CD8-positive, alpha-beta memory T cell (primary cell): ENCODE data around the gene ZNF554. TPM values are rescaled to one million over a fixed set of nuclear protein-coding genes. Genes with fewer than 3 reads are reported as not detected.
A peak's percentile ranks its signal among the peaks of the same experiment; 100 is the strongest.
"Not testable (repeated sequence)": the region's sequence is repeated elsewhere in the genome, so short reads cannot be mapped to it uniquely, and the experiment has no call there.

ENCODE experiments used
- CTCF ChIA-PET: fragments of 350-600 bp; sonication (Branson Sonifier 250); formaldehyde crosslinking; loops from one replicate; lab custom pipeline; 2021; ENCODE audit warnings: antibody characterized with exemption; lab: Charles Lee
- POLR2A ChIA-PET: fragments of 350-600 bp; sonication (Branson Sonifier 250); formaldehyde crosslinking; loops from one replicate; lab custom pipeline; 2021; ENCODE audit warnings: antibody characterized with exemption; lab: Charles Lee
- DNase-seq, 5 donors: peaks; one replicate each; pipeline versions ENCODE4 v3.0.0 to v3.0.0-alpha.2; 2020 to 2022; ENCODE audit warnings: mixed read lengths in 1 of 5
- H3K27ac ChIP-seq: one replicate; pipeline ENCODE4 v1.7.0; 2013; ENCODE audit warnings: low read depth, mild to moderate bottlenecking, low read length, moderate library complexity
- H3K27me3 ChIP-seq: 2 replicates; pipeline ENCODE4 v1.7.0; 2013; ENCODE audit warnings: low read length, mild to moderate bottlenecking; ENCODE audit not compliant: insufficient read depth, poor library complexity, severe bottlenecking
- H3K36me3 ChIP-seq: 2 replicates; pipeline ENCODE4 v1.7.0; 2013; ENCODE audit warnings: mild to moderate bottlenecking, low read length, moderate library complexity; ENCODE audit not compliant: insufficient read depth
- H3K4me1 ChIP-seq: 2 replicates; pipeline ENCODE4 v1.7.0; 2013; ENCODE audit warnings: mild to moderate bottlenecking, low read length, moderate library complexity; ENCODE audit not compliant: insufficient read depth
- H3K4me3 ChIP-seq: 2 replicates; pipeline ENCODE4 v1.7.0; 2013; ENCODE audit warnings: mild to moderate bottlenecking, low read length
- H3K9me3 ChIP-seq: 2 replicates; pipeline ENCODE4 v1.7.0; 2013; ENCODE audit warnings: mild to moderate bottlenecking, low read length
- H3K27ac Mint-ChIP-seq, 8 donors: one replicate each; pipeline ENCODE4 v1.8.0; 2020 to 2021; ENCODE audit warnings: mixed read lengths in 8 of 8, mild to moderate bottlenecking in 6 of 8, inconsistent platforms in 3 of 8, moderate library complexity in 3 of 8
- H3K27me3 Mint-ChIP-seq, 2 donors: one replicate each; pipeline ENCODE4 v1.8.0; 2020 to 2021; ENCODE audit warnings: mixed read lengths in 2 of 2, mild to moderate bottlenecking in 1 of 2, moderate library complexity in 1 of 2
- H3K36me3 Mint-ChIP-seq, 3 donors: one replicate each; pipeline ENCODE4 v1.8.0; 2020 to 2021; ENCODE audit warnings: mixed read lengths in 3 of 3, inconsistent platforms in 1 of 3, mild to moderate bottlenecking in 1 of 3
- H3K4me1 Mint-ChIP-seq, 3 donors: one replicate each; pipeline ENCODE4 v1.8.0; 2020 to 2021; ENCODE audit warnings: mixed read lengths in 3 of 3, inconsistent platforms in 1 of 3, mild to moderate bottlenecking in 1 of 3
- H3K4me3 Mint-ChIP-seq, 7 donors: one replicate each; pipeline ENCODE4 v1.8.0; 2020 to 2021; ENCODE audit warnings: mixed read lengths in 7 of 7, mild to moderate bottlenecking in 6 of 7, moderate library complexity in 4 of 7, inconsistent platforms in 2 of 7
- H3K9me3 Mint-ChIP-seq, 5 donors: one replicate each; pipeline ENCODE4 v1.8.0; 2020 to 2022; ENCODE audit warnings: mixed read lengths in 5 of 5, mild to moderate bottlenecking in 3 of 5, moderate library complexity in 2 of 5, inconsistent platforms in 1 of 5
- polyA plus RNA-seq: library from polyadenylated mRNA; unstranded; fragments of 300-500 nt; fragmentation: Illumina TruSeq; gene quantifications from one replicate; pipeline ENCODE4 v1.2.3, GENCODE V29; 2021
- total RNA-seq, 2 experiments: library from RNA; stranded (reverse); gene quantifications; one replicate each; pipeline ENCODE4 v1.2.3, GENCODE V29; 2021

ZNF554 gene
- total and polyA plus RNA-seq, 3 experiments from 2014 or later, result 2.1 to 5.7 (median 2.3) TPM

DNA sequence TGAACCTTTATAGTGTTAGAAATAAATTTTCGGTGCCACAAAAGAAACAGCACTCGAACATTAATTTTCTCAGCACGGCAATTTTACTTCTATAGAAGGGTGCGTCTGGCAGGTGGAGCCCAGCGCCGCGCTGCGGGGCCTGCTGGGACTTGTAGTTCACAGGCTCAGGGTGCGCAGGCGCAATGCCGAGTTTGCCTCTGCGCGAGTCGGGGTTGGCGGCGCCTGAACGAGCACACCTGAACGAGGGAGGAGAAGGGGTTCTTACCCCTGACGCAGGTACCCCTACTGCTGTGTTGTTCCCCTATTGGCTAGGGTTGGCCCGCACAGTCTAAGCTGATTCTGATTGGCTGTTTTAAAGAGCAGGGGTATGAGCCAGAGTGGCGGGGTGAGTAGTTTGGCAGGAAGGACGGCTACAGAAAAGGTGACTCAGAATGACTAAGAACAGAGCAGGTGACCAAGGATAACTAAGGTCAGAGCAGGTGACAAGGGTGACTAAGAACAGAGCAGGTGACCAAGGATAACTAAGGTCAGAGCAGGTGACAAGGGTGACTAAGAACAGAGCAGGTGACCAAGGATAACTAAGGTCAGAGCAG, 2.3 kb upstream of the ZNF554 start:
- peak overlapping the region in 1 of 8 donors; percentile 66 for H3K27ac Mint-ChIP-seq
- H3K27ac ChIP-seq, POLR2A ChIA-PET, H3K27me3 ChIP-seq, H3K4me3 ChIP-seq, H3K36me3 Mint-ChIP-seq, DNase-seq, H3K9me3 ChIP-seq, CTCF ChIA-PET, H3K4me1 ChIP-seq, H3K36me3 ChIP-seq, H3K27me3 Mint-ChIP-seq, H3K9me3 Mint-ChIP-seq: not testable (repeated sequence)
- H3K4me3 Mint-ChIP-seq, result peak overlapping the region in 3 of 7 donors; percentile 20 to 81 (median 63)
- peaks cover 4 to 15% (median 6%) of the 10 kb centered on the region in 3 donors for H3K4me1 Mint-ChIP-seq

DNA sequence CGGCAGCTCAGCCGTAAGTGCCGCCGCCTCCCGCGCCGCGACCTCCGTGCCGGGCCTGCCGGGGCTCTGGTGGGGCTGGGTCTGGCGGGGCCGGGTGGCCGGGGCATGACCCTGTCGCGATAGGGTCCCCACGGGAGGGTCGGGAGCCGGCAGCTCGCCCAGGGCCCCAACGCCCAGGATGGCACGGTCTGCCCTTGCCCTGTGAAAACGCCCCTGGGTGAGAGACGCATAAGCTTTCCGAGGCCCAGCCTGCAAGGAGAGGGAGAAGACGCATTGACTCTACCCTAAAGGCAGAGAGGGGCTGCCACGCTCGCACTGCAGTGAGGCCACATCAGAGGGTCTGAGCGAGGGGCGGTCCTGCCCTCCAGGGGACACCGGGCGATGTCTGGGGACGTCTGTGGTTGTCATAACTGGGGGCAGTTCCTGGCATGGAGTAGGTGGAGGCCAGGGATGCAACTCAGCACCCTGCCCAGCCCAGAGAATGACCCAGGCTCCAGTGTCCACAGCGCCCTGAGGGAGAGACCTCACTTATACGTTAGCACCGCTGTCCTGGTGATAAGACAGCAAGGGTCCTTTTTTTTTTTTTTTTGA, 539 bp downstream of the ZNF554 start:
- Mint-ChIP-seq H3K36me3 (peaks cover 0 to 7% (median 4%) of the 10 kb centered on the region in 3 donors), H3K27me3 (no peaks in the 10 kb centered on the region), H3K27ac (peak overlapping the region in 5 of 8 donors; percentile 17 to 83 (median 54)), H3K4me1 (peaks cover 6 to 18% (median 7%) of the 10 kb centered on the region in 3 donors), H3K4me3 (peak overlapping the region; percentile 82 to 92 (median 84)), H3K9me3 (no peaks in the 10 kb centered on the region)
- no peaks in the 10 kb centered on the region for H3K27me3 ChIP-seq
- DNase-seq, result no peak
- H3K27ac ChIP-seq, result peak overlapping the region; percentile 57
- ChIA-PET CTCF (interaction anchor here (1.1 to 1.8 kb wide), 4 partner anchors 14 to 172 kb away, joined by 3 to 11 read pairs (median 4); no protein-coding TSS in a partner anchor), POLR2A (interaction anchor here (0.5 to 1.0 kb wide), 3 partner anchors 21 to 879 kb away, joined by 3 to 6 read pairs (median 3); partner anchors contain the start of gene ZNF555)
- no peaks in the 10 kb centered on the region for H3K36me3 ChIP-seq
- H3K4me3 ChIP-seq, result peak overlapping the region; percentile 66
- no peaks in the 10 kb centered on the region for H3K9me3 ChIP-seq
- no peaks in the 10 kb centered on the region for H3K4me1 ChIP-seq

DNA sequence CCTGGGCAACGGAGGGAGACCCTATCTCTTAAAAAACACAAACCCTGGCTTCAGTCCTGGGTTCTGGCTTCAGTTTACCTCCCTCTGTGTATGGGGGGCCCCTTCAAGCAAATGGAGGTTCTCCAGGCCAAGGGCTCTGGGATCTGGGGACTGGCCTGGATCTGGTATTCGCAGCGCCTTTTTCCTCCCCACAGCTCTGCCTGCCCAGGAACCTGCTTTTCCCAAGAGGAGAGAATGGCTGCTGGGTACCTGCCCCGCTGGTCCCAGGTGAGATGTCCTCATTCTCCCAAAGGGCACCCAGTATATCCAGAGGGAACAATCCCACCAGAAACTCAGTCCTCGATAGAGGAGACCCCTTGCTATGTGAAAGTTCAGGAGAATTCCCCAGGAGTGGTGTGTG, 3.2 kb downstream of the ZNF554 start:
- Histone ChIP-seq H3K36me3 (no peaks in the 10 kb centered on the region), H3K9me3 (no peaks in the 10 kb centered on the region), H3K4me3 (no peak overlapping the region), H3K27ac (no peak overlapping the region), H3K4me1 (no peaks in the 10 kb centered on the region), H3K27me3 (no peaks in the 10 kb centered on the region)
- peaks cover 6 to 18% (median 7%) of the 10 kb centered on the region in 3 donors for H3K4me1 Mint-ChIP-seq
- H3K27me3 Mint-ChIP-seq, result no peaks in the 10 kb centered on the region
- peaks cover 4 to 13% (median 11%) of the 10 kb centered on the region in 3 donors for H3K36me3 Mint-ChIP-seq
- ChIA-PET CTCF (interaction anchor here (1.4 kb wide), 1 partner anchor 18 kb away, joined by 4 read pairs; the partner anchor contains the start of gene ZNF555), POLR2A (no interaction called here)
- H3K4me3 Mint-ChIP-seq, result peak overlapping the region in 1 of 7 donors; percentile 13
- no peak overlapping the region for H3K27ac Mint-ChIP-seq
- DNase-seq, result no peak
- H3K9me3 Mint-ChIP-seq, result no peaks in the 10 kb centered on the region

DNA sequence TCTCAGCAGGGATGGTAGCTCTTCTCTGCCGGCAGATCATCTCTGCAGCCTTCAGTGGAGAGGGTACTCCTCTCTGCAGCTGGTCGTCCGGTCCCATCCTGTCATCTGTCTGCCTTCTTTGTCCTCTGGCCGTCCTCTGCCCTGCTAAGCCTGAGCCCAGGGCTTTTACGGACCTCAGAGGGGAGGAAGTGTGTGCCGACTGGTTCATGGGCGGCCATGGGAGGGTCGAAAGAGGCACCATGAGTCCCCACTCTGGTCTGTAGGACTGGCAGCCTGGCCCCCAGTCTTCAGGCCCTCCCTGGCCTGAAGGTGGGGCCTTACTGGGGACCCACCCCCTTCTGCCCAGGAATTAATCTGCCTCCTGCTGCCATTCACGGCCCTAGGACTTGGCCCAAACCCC, 4.0 kb downstream of the ZNF554 start:
- no peaks in the 10 kb centered on the region for H3K4me1 ChIP-seq
- no peak for DNase-seq
- ChIA-PET POLR2A (no interaction called here), CTCF (interaction anchor here (1.4 kb wide), 1 partner anchor 18 kb away, joined by 4 read pairs; the partner anchor contains the start of gene ZNF555)
- Mint-ChIP-seq H3K9me3 (no peaks in the 10 kb centered on the region), H3K4me3 (peak overlapping the region in 1 of 7 donors; percentile 41), H3K27ac (peak overlapping the region in 2 of 8 donors; percentile 21 to 77), H3K27me3 (no peaks in the 10 kb centered on the region), H3K36me3 (peaks cover 12 to 19% (median 12%) of the 10 kb centered on the region in 3 donors), H3K4me1 (peaks cover 6 to 18% (median 7%) of the 10 kb centered on the region in 3 donors)
- H3K27ac ChIP-seq, result no peak overlapping the region
- no peaks in the 10 kb centered on the region for H3K9me3 ChIP-seq
- H3K4me3 ChIP-seq, result no peak overlapping the region
- H3K36me3 ChIP-seq, result no peaks in the 10 kb centered on the region
- no peaks in the 10 kb centered on the region for H3K27me3 ChIP-seq

DNA sequence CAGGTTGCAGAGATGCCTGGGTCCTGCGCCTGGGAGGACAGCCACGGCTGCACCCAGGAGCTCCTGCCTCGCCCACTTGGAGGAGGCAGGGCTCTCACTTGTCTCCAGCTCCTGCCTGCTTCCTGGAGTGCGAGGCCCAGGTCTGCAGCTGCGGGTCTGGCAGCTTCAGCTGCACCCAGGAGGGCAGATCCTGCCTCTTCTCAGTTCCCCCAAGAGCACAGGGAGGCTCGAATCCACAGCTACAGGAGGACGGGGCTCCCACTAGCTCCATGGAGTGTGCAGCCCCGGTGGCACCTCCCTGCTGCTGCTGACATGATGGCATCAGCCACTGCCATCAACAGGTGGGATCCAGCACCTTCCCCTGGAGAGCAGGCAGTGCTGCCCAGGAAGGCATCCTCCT, 4.5 kb downstream of the ZNF554 start:
- H3K4me3 Mint-ChIP-seq, result peak overlapping the region in 2 of 7 donors; percentile 40 to 54
- no peak overlapping the region for H3K27ac ChIP-seq
- no peaks in the 10 kb centered on the region for H3K36me3 ChIP-seq
- H3K27me3 ChIP-seq, result no peaks in the 10 kb centered on the region
- no peak for DNase-seq
- H3K27ac Mint-ChIP-seq, result no peak overlapping the region
- H3K27me3 Mint-ChIP-seq, result no peaks in the 10 kb centered on the region
- no peak overlapping the region for H3K4me3 ChIP-seq
- no peaks in the 10 kb centered on the region for H3K9me3 Mint-ChIP-seq
- H3K4me1 Mint-ChIP-seq, result peaks cover 6 to 18% (median 7%) of the 10 kb centered on the region in 3 donors
- H3K36me3 Mint-ChIP-seq, result peaks cover 12 to 19% (median 14%) of the 10 kb centered on the region in 3 donors
- H3K9me3 ChIP-seq, result no peaks in the 10 kb centered on the region
- H3K4me1 ChIP-seq, result no peaks in the 10 kb centered on the region
- POLR2A ChIA-PET, result no interaction called here
- CTCF ChIA-PET, result no interaction called here

DNA sequence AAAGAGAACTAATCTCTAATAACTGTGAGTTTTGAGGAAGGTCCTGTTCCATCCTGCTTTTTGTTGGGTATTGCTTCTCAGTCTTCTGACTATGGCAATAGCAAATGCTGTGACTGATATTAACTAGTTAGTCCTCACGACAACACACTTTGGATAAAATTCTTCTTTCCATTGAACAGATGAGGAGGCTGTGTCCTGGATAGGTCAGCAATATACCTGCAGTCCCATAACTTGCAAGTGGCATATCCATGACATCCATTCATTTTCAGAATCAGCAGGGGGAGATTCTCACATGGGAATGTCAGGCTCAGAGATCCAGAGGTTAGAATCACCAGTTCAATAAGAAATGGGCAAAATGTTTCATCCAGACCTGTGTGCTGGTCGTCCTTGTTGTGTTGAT, 7.4 kb downstream of the ZNF554 start:
- no peaks in the 10 kb centered on the region for H3K27me3 ChIP-seq
- peaks cover 0 to 3% (median 3%) of the 10 kb centered on the region in 3 donors for H3K4me1 Mint-ChIP-seq
- DNase-seq, result no peak
- H3K9me3 Mint-ChIP-seq, result peaks cover 0 to 8% (median 2%) of the 10 kb centered on the region in 5 donors
- no peak overlapping the region for H3K4me3 ChIP-seq
- no peaks in the 10 kb centered on the region for H3K36me3 ChIP-seq
- no peak overlapping the region for H3K4me3 Mint-ChIP-seq
- H3K27ac Mint-ChIP-seq, result no peak overlapping the region
- CTCF ChIA-PET, result no interaction called here
- peaks cover under 1% of the 10 kb centered on the region for H3K9me3 ChIP-seq
- H3K4me1 ChIP-seq, result no peaks in the 10 kb centered on the region
- POLR2A ChIA-PET, result no interaction called here
- peaks cover 14 to 23% (median 19%) of the 10 kb centered on the region in 3 donors for H3K36me3 Mint-ChIP-seq
- no peaks in the 10 kb centered on the region for H3K27me3 Mint-ChIP-seq
- no peak overlapping the region for H3K27ac ChIP-seq

DNA sequence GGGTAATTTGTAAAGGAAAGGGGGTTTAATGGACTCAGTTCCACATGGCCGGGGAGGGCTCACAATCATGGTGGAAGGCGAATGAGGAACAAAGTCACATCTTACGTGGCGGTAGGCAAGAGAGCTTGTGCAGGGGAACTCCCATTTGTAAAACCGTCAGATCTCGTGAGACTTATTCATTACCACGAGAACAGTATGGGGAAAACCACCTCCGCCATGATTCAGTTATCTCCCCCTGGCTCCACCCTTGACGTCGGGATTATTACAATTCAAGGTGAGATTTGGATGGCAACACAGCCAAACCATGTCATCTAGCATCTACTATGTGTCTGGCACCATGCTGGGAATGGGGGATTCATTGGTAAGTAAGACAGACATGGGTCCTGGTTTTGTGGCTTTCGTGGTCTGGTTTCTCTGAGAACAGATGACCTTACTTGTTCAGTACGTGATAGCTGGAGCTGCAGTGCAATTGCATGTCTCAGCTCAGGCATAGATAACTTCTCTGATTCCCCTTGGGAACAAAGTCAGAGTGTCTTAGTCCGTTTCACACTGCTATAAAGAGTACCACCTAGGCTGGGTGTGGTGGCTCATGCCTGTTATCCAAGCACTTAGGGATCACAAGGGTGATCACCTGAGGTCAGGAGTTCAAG, 8.3 kb downstream of the ZNF554 start:
- peaks cover 0 to 1% of the 10 kb centered on the region in 2 donors for H3K27me3 Mint-ChIP-seq
- H3K4me3 Mint-ChIP-seq, result no peak overlapping the region
- Histone ChIP-seq H3K4me1 (no peaks in the 10 kb centered on the region), H3K9me3 (peaks cover 10% of the 10 kb centered on the region), H3K27ac (no peak overlapping the region), H3K27me3 (no peaks in the 10 kb centered on the region), H3K36me3 (peaks cover 4% of the 10 kb centered on the region), H3K4me3 (no peak overlapping the region)
- peak overlapping the region in 1 of 8 donors; percentile 70 for H3K27ac Mint-ChIP-seq
- H3K9me3 Mint-ChIP-seq, result peaks cover 0 to 16% (median 8%) of the 10 kb centered on the region in 5 donors
- no peak for DNase-seq
- CTCF ChIA-PET, result no interaction called here
- peaks cover 16 to 32% (median 28%) of the 10 kb centered on the region in 3 donors for H3K36me3 Mint-ChIP-seq
- POLR2A ChIA-PET, result no interaction called here
- peaks cover 0 to 3% (median 3%) of the 10 kb centered on the region in 3 donors for H3K4me1 Mint-ChIP-seq
